Osteoblast (primary cell): Measurements from ENCODE around the gene OR10J4. TPM values are rescaled to one million over a fixed set of nuclear protein-coding genes. Genes with fewer than 3 reads are reported as not detected.

ENCODE experiments used
- DNase-seq: peaks from one replicate; pipeline ENCODE4 v3.0.0; 2011; ENCODE audit warnings: low spot score, mixed read lengths; ENCODE audit not compliant: insufficient read length; ENCODE audit errors: missing footprints
- H2AFZ ChIP-seq: 2 replicates; pipeline ENCODE4 v1.6.0; 2011; ENCODE audit warnings: mild to moderate bottlenecking, low read length
- H3K27ac ChIP-seq: 2 replicates; pipeline ENCODE4 v1.5.1; 2011; ENCODE audit warnings: mild to moderate bottlenecking, low read depth, low read length, moderate library complexity
- H3K27me3 ChIP-seq: 2 replicates; pipeline ENCODE4 v1.6.0; 2012; ENCODE audit warnings: mild to moderate bottlenecking, control low read depth, inconsistent platforms, low read length, moderate library complexity; ENCODE audit not compliant: insufficient read depth
- H3K36me3 ChIP-seq: 2 replicates; pipeline ENCODE4 v1.5.1; 2011; ENCODE audit warnings: mild to moderate bottlenecking, low read length, control low read depth, moderate library complexity; ENCODE audit not compliant: insufficient read depth
- H3K4me1 ChIP-seq: 2 replicates; pipeline ENCODE4 v1.5.1; 2011; ENCODE audit warnings: mild to moderate bottlenecking, low read length, control low read depth, moderate library complexity; ENCODE audit not compliant: insufficient read depth
- H3K4me2 ChIP-seq: 2 replicates; pipeline ENCODE4 v1.6.0; 2011; ENCODE audit warnings: mild to moderate bottlenecking, low read length; ENCODE audit not compliant: insufficient read depth
- H3K4me3 ChIP-seq: fragments of 200-600 bp; sonication (generic); 3 replicates; pipeline ENCODE4 v1.5.1; 2012; ENCODE audit warnings: mild to moderate bottlenecking, low read length, inconsistent platforms; ENCODE audit not compliant: insufficient read depth
- H3K79me2 ChIP-seq: 2 replicates; pipeline ENCODE4 v1.6.0; 2012; ENCODE audit warnings: mild to moderate bottlenecking, low read length, control low read depth, inconsistent platforms; ENCODE audit not compliant: insufficient read depth
- H3K9me3 ChIP-seq: 2 replicates; pipeline ENCODE4 v1.5.1; 2011; ENCODE audit warnings: low read depth, low read length, control low read depth
- H4K20me1 ChIP-seq: 2 replicates; pipeline ENCODE4 v1.6.0; 2012; ENCODE audit warnings: mild to moderate bottlenecking, low read length, control low read depth; ENCODE audit not compliant: insufficient read depth
- total RNA-seq: library from RNA; depleted of rRNA; stranded (reverse); fragments of >200 nt; gene quantifications from 2 replicates; pipeline ENCODE4 v1.2.3, GENCODE V29; 2012
- TF ChIP-seq, protein P1 (sequence below): IDR thresholded peaks from 2 replicates; pipeline ENCODE4 v1.5.1; 2011; ENCODE audit warnings: mild to moderate bottlenecking, low read depth, low read length, moderate library complexity; ENCODE audit errors: extremely low read depth

The OR10J4 gene
- total RNA-seq, 1 donor = not detected

- no peaks in the 10 kb centered on the region for H3K27me3 ChIP-seq
- H3K9me3 ChIP-seq = no peaks in the 10 kb centered on the region
- no peaks in the 10 kb centered on the region for H3K36me3 ChIP-seq
- no peak for DNase-seq
- H3K4me3 ChIP-seq = no peak overlapping the region
- peak overlapping the region; percentile 51 for H2AFZ ChIP-seq
- H3K4me2 ChIP-seq = no peak overlapping the region
- H3K79me2 ChIP-seq = no peaks in the 10 kb centered on the region
- TF ChIP-seq, protein P1, sequence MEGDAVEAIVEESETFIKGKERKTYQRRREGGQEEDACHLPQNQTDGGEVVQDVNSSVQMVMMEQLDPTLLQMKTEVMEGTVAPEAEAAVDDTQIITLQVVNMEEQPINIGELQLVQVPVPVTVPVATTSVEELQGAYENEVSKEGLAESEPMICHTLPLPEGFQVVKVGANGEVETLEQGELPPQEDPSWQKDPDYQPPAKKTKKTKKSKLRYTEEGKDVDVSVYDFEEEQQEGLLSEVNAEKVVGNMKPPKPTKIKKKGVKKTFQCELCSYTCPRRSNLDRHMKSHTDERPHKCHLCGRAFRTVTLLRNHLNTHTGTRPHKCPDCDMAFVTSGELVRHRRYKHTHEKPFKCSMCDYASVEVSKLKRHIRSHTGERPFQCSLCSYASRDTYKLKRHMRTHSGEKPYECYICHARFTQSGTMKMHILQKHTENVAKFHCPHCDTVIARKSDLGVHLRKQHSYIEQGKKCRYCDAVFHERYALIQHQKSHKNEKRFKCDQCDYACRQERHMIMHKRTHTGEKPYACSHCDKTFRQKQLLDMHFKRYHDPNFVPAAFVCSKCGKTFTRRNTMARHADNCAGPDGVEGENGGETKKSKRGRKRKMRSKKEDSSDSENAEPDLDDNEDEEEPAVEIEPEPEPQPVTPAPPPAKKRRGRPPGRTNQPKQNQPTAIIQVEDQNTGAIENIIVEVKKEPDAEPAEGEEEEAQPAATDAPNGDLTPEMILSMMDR = no peak
- no peaks in the 10 kb centered on the region for H4K20me1 ChIP-seq
- H3K4me1 ChIP-seq = peaks cover 18% of the 10 kb centered on the region
- peak overlapping the region; percentile 84 for H3K27ac ChIP-seq
Measured at GRCh38 chr1:159428536-159428935, 3.5 kb upstream of the OR10J4 start.

GRCh38 chr1:159429074-159429861, 2.7 kb upstream of the OR10J4 start:
- H3K27ac ChIP-seq = peak overlapping the region; percentile 89
- TF ChIP-seq, protein P1 = no peak
- no peaks in the 10 kb centered on the region for H3K36me3 ChIP-seq
- peak; percentile 78 for DNase-seq
- no peaks in the 10 kb centered on the region for H3K9me3 ChIP-seq
- no peaks in the 10 kb centered on the region for H3K79me2 ChIP-seq
- peak overlapping the region; percentile 51 for H3K4me2 ChIP-seq
- no peak overlapping the region for H3K4me3 ChIP-seq
- H3K4me1 ChIP-seq = peaks cover 18% of the 10 kb centered on the region
- no peak overlapping the region for H2AFZ ChIP-seq
- no peaks in the 10 kb centered on the region for H3K27me3 ChIP-seq
- no peaks in the 10 kb centered on the region for H4K20me1 ChIP-seq

DNA sequence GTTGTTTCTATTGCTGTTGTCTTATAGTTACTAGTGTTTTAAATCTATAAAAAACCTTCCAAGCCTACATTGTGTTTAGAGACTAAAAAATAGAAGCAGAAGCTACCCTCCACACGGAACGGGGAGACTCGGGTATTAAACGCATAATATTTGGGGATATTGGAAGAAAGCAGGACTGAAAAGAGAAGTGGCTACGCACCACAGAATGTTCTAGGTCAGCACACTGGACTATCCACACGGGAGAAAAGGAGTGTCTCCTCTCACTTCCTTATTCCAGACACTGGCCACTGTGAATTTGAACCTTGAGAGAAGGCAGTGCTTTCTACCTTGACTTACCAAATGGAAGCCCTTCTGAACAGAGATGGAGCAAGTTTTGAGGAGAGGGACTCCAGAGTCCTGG, 1.0 kb upstream of the OR10J4 start:
- Histone ChIP-seq H2AFZ (no peak overlapping the region), H3K27me3 (no peaks in the 10 kb centered on the region), H3K79me2 (no peaks in the 10 kb centered on the region), H3K4me3 (no peak overlapping the region), H4K20me1 (no peaks in the 10 kb centered on the region), H3K4me2 (no peak overlapping the region), H3K4me1 (peaks cover 18% of the 10 kb centered on the region), H3K9me3 (no peaks in the 10 kb centered on the region), H3K36me3 (no peaks in the 10 kb centered on the region), H3K27ac (no peak overlapping the region)
- DNase-seq = no peak
- TF ChIP-seq, protein P1 = no peak

DNA sequence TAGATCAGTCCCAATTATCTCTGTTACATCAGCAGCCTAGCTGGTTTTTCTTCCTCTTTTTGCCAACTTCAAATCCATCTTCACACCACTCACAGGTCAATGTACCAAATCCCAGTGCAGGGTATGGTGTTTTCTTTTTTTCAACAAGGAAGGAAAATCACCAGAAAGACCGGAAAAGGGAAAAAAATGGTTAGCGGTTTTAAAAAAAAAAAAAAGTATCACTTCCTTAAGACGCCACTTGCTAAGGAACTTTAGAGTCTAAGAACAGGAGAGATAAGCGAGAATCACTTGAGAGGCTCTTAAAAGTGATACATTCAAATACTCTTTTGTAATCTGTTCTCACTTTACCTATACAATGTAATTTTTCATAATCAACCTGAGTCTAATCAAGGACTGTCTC, 4.5 kb downstream of the OR10J4 start:
- no peak for DNase-seq
- Histone ChIP-seq H3K27ac (no peak overlapping the region), H4K20me1 (no peaks in the 10 kb centered on the region), H2AFZ (no peak overlapping the region), H3K9me3 (no peaks in the 10 kb centered on the region), H3K4me2 (no peak overlapping the region), H3K27me3 (no peaks in the 10 kb centered on the region), H3K36me3 (no peaks in the 10 kb centered on the region), H3K4me1 (no peaks in the 10 kb centered on the region), H3K79me2 (no peaks in the 10 kb centered on the region), H3K4me3 (no peak overlapping the region)
- TF ChIP-seq, protein P1 = no peak
